Measurements from ENCODE around the gene ANO1. TPM values are rescaled to one million over a fixed set of nuclear protein-coding genes. Genes with fewer than 3 reads are reported as not detected.

ANO1 gene
- total RNA-seq, 1 experiment from 2014 or later: 17.8 TPM

DNA sequence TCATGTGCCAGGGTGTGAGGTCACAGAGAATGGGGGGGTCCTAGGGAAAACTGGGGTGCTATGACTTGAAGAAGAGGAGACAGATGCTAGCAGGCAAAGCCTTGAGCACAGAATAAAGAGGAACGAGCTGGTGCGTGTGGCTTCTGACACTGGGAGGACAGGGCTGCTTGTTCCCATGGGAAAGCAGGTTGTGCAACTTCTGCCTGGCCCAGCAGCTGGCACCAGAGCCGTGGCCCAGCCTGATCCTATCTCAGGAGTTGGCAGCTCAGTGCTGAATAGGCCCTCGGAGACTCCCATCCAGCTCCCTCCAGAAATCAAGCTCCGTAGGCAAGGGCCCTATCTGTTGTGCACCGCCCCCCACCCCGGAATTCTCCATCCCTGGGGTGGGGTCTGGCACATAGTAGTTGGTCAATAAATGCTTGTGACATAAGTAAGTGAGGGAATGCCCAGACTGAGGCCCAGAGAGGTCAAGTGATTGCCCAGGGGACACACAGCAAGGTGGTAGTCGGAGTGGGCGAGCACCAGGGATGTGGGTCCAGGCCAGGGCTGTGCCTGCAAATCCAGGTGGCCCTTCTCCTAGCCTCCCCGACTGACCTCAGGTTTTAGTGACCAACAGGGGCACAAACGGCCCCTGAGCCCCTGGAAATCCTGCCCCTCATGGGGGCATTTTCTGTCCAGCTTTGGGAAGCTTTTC lies 105.5 kb downstream of the ANO1 start:
- TF ChIP-seq, protein P1, sequence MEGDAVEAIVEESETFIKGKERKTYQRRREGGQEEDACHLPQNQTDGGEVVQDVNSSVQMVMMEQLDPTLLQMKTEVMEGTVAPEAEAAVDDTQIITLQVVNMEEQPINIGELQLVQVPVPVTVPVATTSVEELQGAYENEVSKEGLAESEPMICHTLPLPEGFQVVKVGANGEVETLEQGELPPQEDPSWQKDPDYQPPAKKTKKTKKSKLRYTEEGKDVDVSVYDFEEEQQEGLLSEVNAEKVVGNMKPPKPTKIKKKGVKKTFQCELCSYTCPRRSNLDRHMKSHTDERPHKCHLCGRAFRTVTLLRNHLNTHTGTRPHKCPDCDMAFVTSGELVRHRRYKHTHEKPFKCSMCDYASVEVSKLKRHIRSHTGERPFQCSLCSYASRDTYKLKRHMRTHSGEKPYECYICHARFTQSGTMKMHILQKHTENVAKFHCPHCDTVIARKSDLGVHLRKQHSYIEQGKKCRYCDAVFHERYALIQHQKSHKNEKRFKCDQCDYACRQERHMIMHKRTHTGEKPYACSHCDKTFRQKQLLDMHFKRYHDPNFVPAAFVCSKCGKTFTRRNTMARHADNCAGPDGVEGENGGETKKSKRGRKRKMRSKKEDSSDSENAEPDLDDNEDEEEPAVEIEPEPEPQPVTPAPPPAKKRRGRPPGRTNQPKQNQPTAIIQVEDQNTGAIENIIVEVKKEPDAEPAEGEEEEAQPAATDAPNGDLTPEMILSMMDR (IDR thresholded peaks at IDR 0.05; ENCODE audit: unreplicated experiment): no peak
- no peaks in the 10 kb centered on the region for H3K27me3 Mint-ChIP-seq (ENCODE audit: unreplicated experiment)
- no peak overlapping the region for H3K27ac Mint-ChIP-seq (ENCODE audit: unreplicated experiment)
- CTCF ChIA-PET: interaction anchor here (1.4 kb wide), 1 partner anchor 8 kb away, joined by 3 read pairs; no protein-coding TSS in a partner anchor
- no peak for DNase-seq
- intact Hi-C loops (cut with micrococcal nuclease; ENCODE audit: unreplicated experiment): no loop called here
- no TSS peak for BruUV-seq (replicated peaks)
- H3K36me3 Mint-ChIP-seq (ENCODE audit: insufficient read depth, unreplicated experiment): no peaks in the 10 kb centered on the region
- H3K4me1 Mint-ChIP-seq (ENCODE audit: low read depth, unreplicated experiment): no peaks in the 10 kb centered on the region
- no peak overlapping the region for H3K4me3 Mint-ChIP-seq (ENCODE audit: low read depth, unreplicated experiment)
- no peaks in the 10 kb centered on the region for H3K9me3 Mint-ChIP-seq (ENCODE audit: low read depth, unreplicated experiment)

DNA sequence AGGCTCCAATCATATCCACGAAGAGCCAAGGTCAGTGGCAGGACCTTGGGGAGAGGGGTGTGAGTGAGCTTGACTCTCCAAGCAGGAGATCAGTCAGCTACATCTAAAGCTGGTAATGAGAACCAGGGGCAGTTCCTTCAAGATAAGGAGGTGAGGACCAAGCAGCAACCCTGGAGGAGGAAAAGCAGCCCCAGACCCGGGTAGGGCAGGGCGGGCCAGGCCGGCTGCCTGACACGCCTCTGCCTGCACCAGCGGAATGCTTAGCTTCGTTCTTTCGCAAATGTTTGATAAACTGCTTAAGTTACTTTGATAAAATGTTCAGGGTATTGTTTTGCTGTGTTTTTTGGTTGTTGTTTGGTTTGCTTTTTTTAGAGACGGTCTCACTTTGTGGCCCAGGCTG lies 106.3 kb downstream of the ANO1 start:
- DNase-seq: no peak
- no peak overlapping the region for H3K27ac Mint-ChIP-seq (ENCODE audit: unreplicated experiment)
- H3K4me1 Mint-ChIP-seq (ENCODE audit: low read depth, unreplicated experiment): no peaks in the 10 kb centered on the region
- no peak overlapping the region for H3K4me3 Mint-ChIP-seq (ENCODE audit: low read depth, unreplicated experiment)
- TF ChIP-seq, protein P1 (IDR thresholded peaks at IDR 0.05; ENCODE audit: unreplicated experiment): no peak
- CTCF ChIA-PET: no interaction called here
- no peaks in the 10 kb centered on the region for H3K36me3 Mint-ChIP-seq (ENCODE audit: insufficient read depth, unreplicated experiment)
- intact Hi-C loops (cut with micrococcal nuclease; ENCODE audit: unreplicated experiment): no loop called here
- no peaks in the 10 kb centered on the region for H3K27me3 Mint-ChIP-seq (ENCODE audit: unreplicated experiment)
- H3K9me3 Mint-ChIP-seq (ENCODE audit: low read depth, unreplicated experiment): no peaks in the 10 kb centered on the region
- no TSS peak for BruUV-seq (replicated peaks)

DNA sequence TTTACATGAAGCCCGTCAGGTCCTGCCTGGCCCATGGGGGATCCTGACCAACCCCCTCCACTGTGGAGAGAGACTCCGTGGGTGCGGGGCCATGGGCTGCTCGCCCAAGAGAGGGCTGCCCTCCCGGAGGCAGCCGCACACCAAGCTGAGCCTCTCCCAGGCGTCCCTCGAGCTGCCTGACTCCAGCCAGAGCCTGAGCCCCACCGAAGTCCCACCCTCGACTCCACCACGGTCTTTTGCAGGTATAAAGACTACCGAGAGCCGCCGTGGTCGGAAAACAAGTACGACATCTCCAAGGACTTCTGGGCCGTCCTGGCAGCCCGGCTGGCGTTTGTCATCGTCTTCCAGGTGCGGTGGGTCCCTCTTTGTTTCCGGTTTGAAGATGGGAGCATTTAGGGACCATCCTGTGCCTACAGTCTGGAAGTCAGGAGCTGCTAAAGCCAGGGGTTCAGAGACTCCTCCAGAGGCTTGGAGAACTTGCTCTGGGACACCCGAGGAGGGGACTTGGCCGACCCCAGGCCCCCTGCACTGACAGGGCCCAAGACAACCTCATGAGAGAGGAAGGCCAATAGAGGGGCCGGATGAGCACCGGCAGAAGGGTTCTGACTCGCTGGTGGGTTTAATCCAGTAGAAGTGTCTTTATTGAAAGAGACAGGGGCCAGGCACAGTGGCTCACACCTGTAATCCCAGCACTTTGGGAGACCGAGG lies 107.4 kb downstream of the ANO1 start:
- no peak overlapping the region for H3K4me3 Mint-ChIP-seq (ENCODE audit: low read depth, unreplicated experiment)
- no peaks in the 10 kb centered on the region for H3K4me1 Mint-ChIP-seq (ENCODE audit: low read depth, unreplicated experiment)
- H3K27me3 Mint-ChIP-seq (ENCODE audit: unreplicated experiment): no peaks in the 10 kb centered on the region
- H3K9me3 Mint-ChIP-seq (ENCODE audit: low read depth, unreplicated experiment): no peaks in the 10 kb centered on the region
- CTCF ChIA-PET: interaction anchor here (0.7 kb wide), 1 partner anchor 676 kb away, joined by 3 read pairs; no protein-coding TSS in a partner anchor
- BruUV-seq (replicated peaks): no TSS peak
- intact Hi-C loops (cut with micrococcal nuclease; ENCODE audit: unreplicated experiment): no loop called here
- no peaks in the 10 kb centered on the region for H3K36me3 Mint-ChIP-seq (ENCODE audit: insufficient read depth, unreplicated experiment)
- no peak overlapping the region for H3K27ac Mint-ChIP-seq (ENCODE audit: unreplicated experiment)
- TF ChIP-seq, protein P1 (IDR thresholded peaks at IDR 0.05; ENCODE audit: unreplicated experiment): no peak
- DNase-seq: no peak

DNA sequence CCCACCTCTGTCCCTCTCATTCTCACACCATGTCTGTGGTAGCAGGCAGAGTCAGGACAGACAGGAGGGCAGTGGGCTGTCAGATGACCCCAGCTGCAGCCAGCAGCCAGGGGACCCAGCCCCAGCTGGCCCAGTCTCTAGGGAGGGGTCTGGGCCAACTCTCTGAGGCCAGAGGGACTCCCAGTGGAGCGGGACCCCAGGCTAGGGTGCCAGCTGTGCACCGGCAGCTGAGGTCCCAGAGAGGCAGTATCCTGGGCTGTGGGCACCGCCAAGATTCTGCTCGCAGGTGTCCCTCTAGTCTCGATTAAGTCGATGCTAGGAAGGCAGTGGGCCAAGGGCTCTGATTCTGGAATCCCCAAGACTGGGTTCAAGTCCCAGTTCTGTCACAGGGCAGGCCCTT lies 108.3 kb downstream of the ANO1 start:
- intact Hi-C loops (cut with micrococcal nuclease; ENCODE audit: unreplicated experiment): no loop called here
- CTCF ChIA-PET: interaction anchor here (0.7 kb wide), 1 partner anchor 677 kb away, joined by 3 read pairs; no protein-coding TSS in a partner anchor
- TF ChIP-seq, protein P1 (IDR thresholded peaks at IDR 0.05; ENCODE audit: unreplicated experiment): no peak
- H3K36me3 Mint-ChIP-seq (ENCODE audit: insufficient read depth, unreplicated experiment): no peaks in the 10 kb centered on the region
- no peak overlapping the region for H3K4me3 Mint-ChIP-seq (ENCODE audit: low read depth, unreplicated experiment)
- H3K9me3 Mint-ChIP-seq (ENCODE audit: low read depth, unreplicated experiment): no peaks in the 10 kb centered on the region
- no TSS peak for BruUV-seq (replicated peaks)
- no peak for DNase-seq
- H3K27me3 Mint-ChIP-seq (ENCODE audit: unreplicated experiment): no peaks in the 10 kb centered on the region
- H3K4me1 Mint-ChIP-seq (ENCODE audit: low read depth, unreplicated experiment): peaks cover 5% of the 10 kb centered on the region
- H3K27ac Mint-ChIP-seq (ENCODE audit: unreplicated experiment): no peak overlapping the region
